Frontal cortex (tissue), 4 donors: Measurements from ENCODE around the gene ADAMTS9. TPM values are rescaled to one million over a fixed set of nuclear protein-coding genes. Genes with fewer than 3 reads are reported as not detected.

ENCODE experiments used
- DNase-seq, 2 donors: peaks; one replicate each; pipeline ENCODE4 v3.0.0; 2012; ENCODE audit warnings: low spot score in 2 of 2
- FAIRE-seq: peaks from 2 replicates; lab custom pipeline; 2012; peaks lifted over from hg19 to GRCh38; lab: Jason Lieb, UNC
- total RNA-seq: library from RNA; depleted of rRNA; stranded (reverse); fragments of >200 nt; gene quantifications from one replicate; pipeline ENCODE4 v1.2.3, GENCODE V29; 2014
- donor health status: control.
- donor health status: control.
- donor health status: control.

ADAMTS9 gene
- total RNA-seq, 1 donor from 2014 or later = 24.1 TPM

GRCh38 chr3:64501298-64501906 is 186.4 kb downstream of the ADAMTS9 start:
- no peak for DNase-seq
- FAIRE-seq = no peak

GRCh38 chr3:64496786-64497490 is 190.9 kb downstream of the ADAMTS9 start:
- FAIRE-seq (no peak), DNase-seq (no peak)

GRCh38 chr3:64495781-64496334 is 191.9 kb downstream of the ADAMTS9 start:
- no peak for DNase-seq
- FAIRE-seq = no peak

GRCh38 chr3:64495121-64495780 is 192.5 kb downstream of the ADAMTS9 start:
- no peak for DNase-seq
- FAIRE-seq = no peak

- no peak for FAIRE-seq
- peak in 1 of 2 donors; percentile 7 for DNase-seq
These were observed 193.3 kb downstream of the ADAMTS9 start for GRCh38 chr3:64494526-64494925.

- FAIRE-seq (no peak), DNase-seq (no peak)
These were observed 194.7 kb downstream of the ADAMTS9 start for GRCh38 chr3:64493149-64493548.

GRCh38 chr3:64491843-64492242 is 196.0 kb downstream of the ADAMTS9 start:
- DNase-seq (no peak), FAIRE-seq (no peak)

GRCh38 chr3:64490180-64490724 is 197.5 kb downstream of the ADAMTS9 start:
- no peak for FAIRE-seq
- DNase-seq = no peak

GRCh38 chr3:64489361-64490044 is 198.3 kb downstream of the ADAMTS9 start:
- DNase-seq = no peak
- FAIRE-seq = no peak

- DNase-seq = no peak
- no peak for FAIRE-seq
These were observed 198.9 kb downstream of the ADAMTS9 start for GRCh38 chr3:64488939-64489338.

GRCh38 chr3:64484289-64484992 is 203.4 kb downstream of the ADAMTS9 start:
- FAIRE-seq = peak; percentile 64
- peak; percentile 44 to 64 for DNase-seq

GRCh38 chr3:64483467-64483866 is 204.3 kb downstream of the ADAMTS9 start:
- no peak for DNase-seq
- FAIRE-seq = no peak

GRCh38 chr3:64475037-64475436 is 212.8 kb downstream of the ADAMTS9 start:
- FAIRE-seq = no peak

GRCh38 chr3:64473466-64473865 is 214.3 kb downstream of the ADAMTS9 start:
- no peak for DNase-seq
- FAIRE-seq = no peak

More at GRCh38 chr3:64475037-64475436, 212.8 kb downstream of the ADAMTS9 start:
- no peak for DNase-seq

- DNase-seq (no peak), FAIRE-seq (no peak)
These were observed 217.4 kb downstream of the ADAMTS9 start for GRCh38 chr3:64470436-64470835.

GRCh38 chr3:64467255-64467944 is 220.4 kb downstream of the ADAMTS9 start:
- DNase-seq (peak in 1 of 2 donors; percentile 10), FAIRE-seq (no peak)
